ENCODE measurements around the gene GABBR1. TPM values are rescaled to one million over a fixed set of nuclear protein-coding genes. Genes with fewer than 3 reads are reported as not detected.

The GABBR1 gene
- total and polyA plus RNA-seq, 2 of the 13 experiments (the other 11 are each of a cell fraction or from before 2014, with no cell fraction given) = 0.07 to 0.37 TPM

DNA sequence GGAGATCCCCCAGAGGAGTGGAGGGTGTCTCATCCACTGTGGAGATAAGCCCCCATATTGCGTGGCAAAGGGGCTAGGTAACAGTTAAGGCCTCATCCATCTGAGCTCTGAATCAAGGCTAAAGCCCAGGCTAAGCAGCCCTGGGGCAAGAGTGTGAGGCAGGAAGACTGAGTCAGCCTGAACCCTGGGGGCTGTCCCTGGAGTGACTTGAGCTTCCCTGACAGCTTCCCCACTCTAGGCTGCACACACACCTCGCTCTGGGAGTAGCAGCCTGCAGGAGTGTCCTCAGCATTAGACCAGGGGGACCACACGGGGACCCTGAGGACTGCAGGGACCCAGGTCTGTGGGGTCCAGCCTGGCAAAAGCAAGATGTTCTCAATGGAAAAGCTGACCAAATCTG, 101.3 kb downstream of the GABBR1 start:
- no peaks in the 10 kb centered on the region for H3K79me2 ChIP-seq (ENCODE audit: insufficient read depth, low read length)
- POLR2A ChIA-PET = no interaction called here
- BruUV-seq (replicated peaks) = no TSS peak
- no peaks in the 10 kb centered on the region for H3K27me3 ChIP-seq (ENCODE audit: control insufficient read depth in 1 of 2, insufficient read depth in 2 of 2, low read length in 2 of 2)
- no peak overlapping the region for H3K9ac ChIP-seq (ENCODE audit: insufficient read depth, low read depth, low read length)
- ATAC-seq = no peak
- TF ChIP-seq HES4 (CRISPR knock-in tag; IDR thresholded peaks at IDR 0.05; ENCODE audit: borderline replicate concordance) (no peak), SMARCC2 (IDR thresholded peaks at IDR 0.05) (no peak), BHLHE40 (IDR thresholded peaks at IDR 0.05; ENCODE audit: low read length) (no peak), ZNF33B (CRISPR knock-in tag; IDR thresholded peaks at IDR 0.05) (no peak)
- H3K4me3 ChIP-seq (replicated peaks in 1 of 3; ENCODE audit: insufficient read depth in 1 of 3, low read depth in 2 of 3, low read length in 3 of 3) = no peak overlapping the region
- H3K4me1 ChIP-seq (ENCODE audit: insufficient read depth, low read length) = no peaks in the 10 kb centered on the region
- intact Hi-C loops (cut with micrococcal nuclease; ENCODE audit: unreplicated experiment) (no loop called here), in situ Hi-C loops (cut with HindIII; ENCODE audit: extremely low pct_ligation_motif_present, low pct_unique_long_range_greater_than_20kb) (no loop called here)
- no peak overlapping the region for H3K27ac ChIP-seq (ENCODE audit: extremely low read length, insufficient read depth, low read length)
- 0% methylated on average over 1 of the region's 3 CpGs for WGBS (ENCODE audit: low lambda C conversion rate)
- no peak for FAIRE-seq
- no peak overlapping the region for H2AFZ ChIP-seq (ENCODE audit: low read length)
- CTCF ChIA-PET (ENCODE audit: low intra/inter-chr PET ratio, low total read pairs) = no interaction called here
- no peak for DNase-seq (ENCODE audit: low spot score)
- no peaks in the 10 kb centered on the region for H4K20me1 ChIP-seq (ENCODE audit: insufficient read depth, low read length)
- H3K4me2 ChIP-seq (ENCODE audit: low read depth, low read length) = no peak overlapping the region
- H3K9me3 ChIP-seq (ENCODE audit: low read length) = no peaks in the 10 kb centered on the region
- no peaks in the 10 kb centered on the region for H3K36me3 ChIP-seq (replicated peaks in 1 of 2; ENCODE audit: control insufficient read depth in 1 of 2, insufficient read depth in 2 of 2, low read length in 2 of 2)

DNA sequence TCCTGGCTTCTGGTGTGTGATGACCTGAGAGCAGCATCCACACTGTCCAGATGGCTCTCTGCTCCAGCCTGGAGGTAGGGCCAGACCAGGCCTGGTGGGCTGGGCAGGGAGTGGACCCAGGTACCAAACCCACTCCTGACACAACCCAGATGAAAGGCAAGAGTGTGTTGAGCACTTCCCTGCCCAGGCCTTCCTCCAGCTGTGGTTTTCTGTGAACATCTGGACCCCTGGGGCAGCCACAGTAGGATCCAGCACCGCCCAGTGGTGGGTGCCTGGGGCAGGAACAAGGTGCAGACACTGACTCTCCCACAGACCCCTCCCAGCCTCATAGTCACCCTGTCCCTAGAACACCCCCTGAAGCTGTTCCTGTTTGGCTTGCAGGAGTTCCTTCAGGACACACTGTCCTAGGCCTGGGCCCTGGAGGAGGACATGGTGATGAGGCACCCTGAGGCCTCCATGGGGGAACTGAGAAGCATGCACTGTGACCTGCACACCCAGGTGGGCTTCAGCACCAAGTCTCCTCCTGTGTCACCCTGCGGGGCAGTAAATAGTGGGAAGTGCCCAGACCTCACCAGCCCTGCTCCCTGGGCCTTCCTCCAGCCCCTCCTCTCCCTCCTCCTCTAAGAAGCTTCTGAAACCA, 102.2 kb downstream of the GABBR1 start:
- BruUV-seq (replicated peaks) = no TSS peak
- intact Hi-C loops (cut with micrococcal nuclease; ENCODE audit: unreplicated experiment) (no loop called here), in situ Hi-C loops (cut with HindIII; ENCODE audit: extremely low pct_ligation_motif_present, low pct_unique_long_range_greater_than_20kb) (no loop called here)
- DNase-seq (ENCODE audit: low spot score) = no peak
- H3K4me2 ChIP-seq (ENCODE audit: low read depth, low read length) = no peak overlapping the region
- H3K27ac ChIP-seq (ENCODE audit: extremely low read length, insufficient read depth, low read length) = no peak overlapping the region
- H3K9me3 ChIP-seq (ENCODE audit: low read length) = no peaks in the 10 kb centered on the region
- H3K4me1 ChIP-seq (ENCODE audit: insufficient read depth, low read length) = no peaks in the 10 kb centered on the region
- TF ChIP-seq TCF7L2 (IDR thresholded peaks at IDR 0.05; ENCODE audit: low read depth, low read length) (no peak), ZNF30 (CRISPR knock-in tag; IDR thresholded peaks at IDR 0.05) (no peak), HOXD1 (CRISPR knock-in tag; IDR thresholded peaks at IDR 0.05) (no peak), ZNF841 (CRISPR knock-in tag; IDR thresholded peaks at IDR 0.05; ENCODE audit: borderline replicate concordance) (no peak), ZNF883 (CRISPR knock-in tag; IDR thresholded peaks at IDR 0.05; ENCODE audit: not compliant biosample characterization) (no peak), MTA3 (CRISPR knock-in tag; IDR thresholded peaks at IDR 0.05) (no peak), MAF1 (CRISPR knock-in tag; IDR thresholded peaks at IDR 0.05; ENCODE audit: borderline replicate concordance) (no peak), ZSCAN29 (CRISPR knock-in tag; conservative IDR thresholded peaks at IDR 0.05) (no peak)
- TF ChIP-seq, protein P1, sequence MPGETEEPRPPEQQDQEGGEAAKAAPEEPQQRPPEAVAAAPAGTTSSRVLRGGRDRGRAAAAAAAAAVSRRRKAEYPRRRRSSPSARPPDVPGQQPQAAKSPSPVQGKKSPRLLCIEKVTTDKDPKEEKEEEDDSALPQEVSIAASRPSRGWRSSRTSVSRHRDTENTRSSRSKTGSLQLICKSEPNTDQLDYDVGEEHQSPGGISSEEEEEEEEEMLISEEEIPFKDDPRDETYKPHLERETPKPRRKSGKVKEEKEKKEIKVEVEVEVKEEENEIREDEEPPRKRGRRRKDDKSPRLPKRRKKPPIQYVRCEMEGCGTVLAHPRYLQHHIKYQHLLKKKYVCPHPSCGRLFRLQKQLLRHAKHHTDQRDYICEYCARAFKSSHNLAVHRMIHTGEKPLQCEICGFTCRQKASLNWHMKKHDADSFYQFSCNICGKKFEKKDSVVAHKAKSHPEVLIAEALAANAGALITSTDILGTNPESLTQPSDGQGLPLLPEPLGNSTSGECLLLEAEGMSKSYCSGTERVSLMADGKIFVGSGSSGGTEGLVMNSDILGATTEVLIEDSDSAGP (CRISPR knock-in tag; IDR thresholded peaks at IDR 0.05; ENCODE audit: borderline replicate concordance) = no peak
- no peaks in the 10 kb centered on the region for H4K20me1 ChIP-seq (ENCODE audit: insufficient read depth, low read length)
- H2AFZ ChIP-seq (ENCODE audit: low read length) = no peak overlapping the region
- 0% methylated on average over 1 of the region's 2 CpGs for WGBS (ENCODE audit: low lambda C conversion rate)
- no peak; the same call in 2 of the 3 replicates for ATAC-seq
- no peaks in the 10 kb centered on the region for H3K36me3 ChIP-seq (replicated peaks in 1 of 2; ENCODE audit: control insufficient read depth in 1 of 2, insufficient read depth in 2 of 2, low read length in 2 of 2)
- POLR2A ChIA-PET = no interaction called here
- CTCF ChIA-PET (ENCODE audit: low intra/inter-chr PET ratio, low total read pairs) = no interaction called here
- no peaks in the 10 kb centered on the region for H3K27me3 ChIP-seq (ENCODE audit: control insufficient read depth in 1 of 2, insufficient read depth in 2 of 2, low read length in 2 of 2)
- no peak overlapping the region for H3K4me3 ChIP-seq (replicated peaks in 1 of 3; ENCODE audit: insufficient read depth in 1 of 3, low read depth in 2 of 3, low read length in 3 of 3)
- no peak overlapping the region for H3K9ac ChIP-seq (ENCODE audit: insufficient read depth, low read depth, low read length)
- no peak for FAIRE-seq
- H3K79me2 ChIP-seq (ENCODE audit: insufficient read depth, low read length) = no peaks in the 10 kb centered on the region
